ENCODE measurements around the gene GALNT2. TPM values are rescaled to one million over a fixed set of nuclear protein-coding genes. Genes with fewer than 3 reads are reported as not detected.

Gene GALNT2
- total and polyA plus RNA-seq, 2 donors from 2014 or later: 20.2 to 59.2 TPM

DNA sequence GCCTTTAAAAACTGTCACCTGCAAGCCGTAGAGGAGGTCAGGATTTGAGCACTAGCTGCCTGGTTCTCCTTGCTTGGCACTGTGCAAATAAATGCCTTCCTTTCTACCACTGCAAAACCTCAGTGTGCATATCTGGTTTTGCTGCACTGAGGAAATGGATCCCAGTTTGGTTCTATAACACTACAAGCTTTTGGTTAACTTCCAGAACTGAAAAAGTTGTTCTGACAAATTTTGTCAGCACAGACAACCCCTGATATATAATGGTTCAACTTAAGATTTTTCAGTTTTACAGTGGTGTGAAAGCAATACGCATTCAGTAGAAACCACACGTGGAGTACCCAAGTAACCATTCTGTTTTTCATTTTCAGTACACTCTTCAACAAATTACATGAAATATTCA, 29.8 kb upstream of the GALNT2 start:
- no peaks in the 10 kb centered on the region for H3K27me3 ChIP-seq (ENCODE audit: control insufficient read depth, insufficient read depth, low read length)
- intact Hi-C loops (cut with DNase I): no loop called here
- no peak overlapping the region for H3K27ac ChIP-seq (ENCODE audit: low read depth in 2 of 2, low read length in 2 of 2)
- H3K9ac ChIP-seq (ENCODE audit: low read length in 3 of 3): no peak overlapping the region
- no peaks in the 10 kb centered on the region for H3K4me1 ChIP-seq (ENCODE audit: control insufficient read depth in 2 of 3, insufficient read depth in 2 of 3, low read depth in 1 of 3, low read length in 3 of 3)
- H3K4me3 ChIP-seq (ENCODE audit: low read length in 3 of 3): no peak overlapping the region
- no peak for FAIRE-seq
- H3K9me3 ChIP-seq (ENCODE audit: control insufficient read depth in 2 of 3, insufficient read depth in 1 of 3, low read length in 3 of 3): no peaks in the 10 kb centered on the region
- TF ChIP-seq CTCF (IDR thresholded peaks at IDR 0.05; ENCODE audit: borderline replicate concordance, extremely low read depth, insufficient read depth): no peak
- no peak for DNase-seq
- no peaks in the 10 kb centered on the region for H3K36me3 ChIP-seq (ENCODE audit: control insufficient read depth in 2 of 3, insufficient read depth in 3 of 3, low read length in 3 of 3)

DNA sequence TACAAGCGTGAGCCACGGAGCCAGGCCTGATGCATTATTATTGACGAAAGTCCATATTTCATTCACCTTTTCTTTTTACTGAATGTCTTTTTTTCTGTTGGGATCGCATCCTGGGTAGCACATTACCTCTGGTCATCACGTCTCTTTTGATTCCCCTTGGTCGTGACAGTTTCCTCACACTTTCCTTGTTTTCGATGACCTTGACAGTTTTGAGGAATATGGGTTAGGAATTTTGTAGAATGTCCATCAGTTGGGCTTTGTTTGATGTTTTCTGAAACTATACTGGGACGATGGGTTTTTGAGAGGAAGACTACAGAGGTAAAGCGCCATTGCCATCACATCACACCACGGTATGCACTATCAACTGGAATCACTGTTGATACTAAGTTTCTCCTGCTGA, 26.6 kb upstream of the GALNT2 start:
- no peak overlapping the region for H3K9ac ChIP-seq (ENCODE audit: low read length in 3 of 3)
- no peaks in the 10 kb centered on the region for H3K36me3 ChIP-seq (ENCODE audit: control insufficient read depth in 2 of 3, insufficient read depth in 3 of 3, low read length in 3 of 3)
- TF ChIP-seq CTCF (IDR thresholded peaks at IDR 0.05; ENCODE audit: borderline replicate concordance, extremely low read depth, insufficient read depth): no peak
- no peaks in the 10 kb centered on the region for H3K27me3 ChIP-seq (ENCODE audit: control insufficient read depth, insufficient read depth, low read length)
- H3K4me3 ChIP-seq (ENCODE audit: low read length in 3 of 3): no peak overlapping the region
- no peak overlapping the region for H3K27ac ChIP-seq (ENCODE audit: low read depth in 2 of 2, low read length in 2 of 2)
- intact Hi-C loops (cut with DNase I): no loop called here
- DNase-seq: no peak
- no peak for FAIRE-seq
- no peaks in the 10 kb centered on the region for H3K9me3 ChIP-seq (ENCODE audit: control insufficient read depth in 2 of 3, insufficient read depth in 1 of 3, low read length in 3 of 3)
- H3K4me1 ChIP-seq (ENCODE audit: control insufficient read depth in 2 of 3, insufficient read depth in 2 of 3, low read depth in 1 of 3, low read length in 3 of 3): no peaks in the 10 kb centered on the region

GRCh38 chr1:230043081-230043480, 24.0 kb upstream of the GALNT2 start:
- Histone ChIP-seq H3K9me3 (ENCODE audit: control insufficient read depth in 2 of 3, insufficient read depth in 1 of 3, low read length in 3 of 3) (no peaks in the 10 kb centered on the region), H3K9ac (ENCODE audit: low read length in 3 of 3) (no peak overlapping the region), H3K27ac (ENCODE audit: low read depth in 2 of 2, low read length in 2 of 2) (no peak overlapping the region), H3K27me3 (ENCODE audit: control insufficient read depth, insufficient read depth, low read length) (no peaks in the 10 kb centered on the region), H3K36me3 (ENCODE audit: control insufficient read depth in 2 of 3, insufficient read depth in 3 of 3, low read length in 3 of 3) (no peaks in the 10 kb centered on the region), H3K4me1 (ENCODE audit: control insufficient read depth in 2 of 3, insufficient read depth in 2 of 3, low read depth in 1 of 3, low read length in 3 of 3) (no peaks in the 10 kb centered on the region), H3K4me3 (ENCODE audit: low read length in 3 of 3) (no peak overlapping the region)
- intact Hi-C loops (cut with DNase I): no loop called here
- DNase-seq: no peak
- TF ChIP-seq CTCF (IDR thresholded peaks at IDR 0.05; ENCODE audit: borderline replicate concordance, extremely low read depth, insufficient read depth): no peak
- FAIRE-seq: no peak

- Histone ChIP-seq H3K9me3 (ENCODE audit: control insufficient read depth in 2 of 3, insufficient read depth in 1 of 3, low read length in 3 of 3) (no peaks in the 10 kb centered on the region), H3K36me3 (ENCODE audit: control insufficient read depth in 2 of 3, insufficient read depth in 3 of 3, low read length in 3 of 3) (no peaks in the 10 kb centered on the region), H3K27me3 (ENCODE audit: control insufficient read depth, insufficient read depth, low read length) (no peaks in the 10 kb centered on the region), H3K27ac (ENCODE audit: low read depth in 2 of 2, low read length in 2 of 2) (no peak overlapping the region), H3K9ac (ENCODE audit: low read length in 3 of 3) (no peak overlapping the region), H3K4me3 (ENCODE audit: low read length in 3 of 3) (no peak overlapping the region), H3K4me1 (ENCODE audit: control insufficient read depth in 2 of 3, insufficient read depth in 2 of 3, low read depth in 1 of 3, low read length in 3 of 3) (no peaks in the 10 kb centered on the region)
- intact Hi-C loops (cut with DNase I): no loop called here
- DNase-seq: no peak
- no peak for TF ChIP-seq CTCF (IDR thresholded peaks at IDR 0.05; ENCODE audit: borderline replicate concordance, extremely low read depth, insufficient read depth)
- no peak for FAIRE-seq
Measured at GRCh38 chr1:230044729-230045128, 22.3 kb upstream of the GALNT2 start.

Measured in kidney (tissue), 14 donors.